Fibroblast of lung (primary cell): ENCODE data around the gene NCKAP5.

Experiments used
- EZH2 ChIP-seq: IDR thresholded peaks from 2 replicates; pipeline ENCODE4 v1.5.1; 2012; ENCODE audit warnings: low read length, control low read depth, mild to moderate bottlenecking; ENCODE audit errors: missing control alignments
- TF ChIP-seq, protein P1 (sequence below), 2 donors: IDR thresholded peaks in 1 of 2; conservative IDR thresholded peaks in 1 of 2; 1 replicate in 1 of 2; 2 replicates in 1 of 2; pipeline ENCODE4 v1.5.1; 2011 to 2012; ENCODE audit warnings: low read length in 2 of 2, control low read depth in 1 of 2, inconsistent platforms in 1 of 2, low read depth in 1 of 2, mild to moderate bottlenecking in 1 of 2

DNA sequence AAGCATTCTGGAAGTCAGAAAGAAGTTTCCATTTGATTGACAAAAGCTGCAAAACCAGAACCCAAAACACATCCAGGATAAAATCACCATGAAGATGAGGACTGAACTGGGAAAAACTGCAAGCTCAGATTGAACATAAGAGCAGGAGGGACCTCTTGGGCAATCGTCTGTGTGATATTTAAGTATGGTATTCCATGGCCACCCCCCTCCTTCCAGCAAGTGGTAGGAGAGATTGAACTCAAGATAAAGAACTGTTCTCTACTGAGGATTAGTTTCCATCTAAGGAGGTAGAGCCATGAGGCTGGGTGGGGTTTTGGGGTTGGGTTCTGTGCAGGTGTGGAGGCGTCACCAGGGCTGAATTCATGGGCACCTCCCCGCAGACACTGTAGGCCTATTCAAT lies 251.1 kb downstream of the NCKAP5 start:
- TF ChIP-seq, protein P1, sequence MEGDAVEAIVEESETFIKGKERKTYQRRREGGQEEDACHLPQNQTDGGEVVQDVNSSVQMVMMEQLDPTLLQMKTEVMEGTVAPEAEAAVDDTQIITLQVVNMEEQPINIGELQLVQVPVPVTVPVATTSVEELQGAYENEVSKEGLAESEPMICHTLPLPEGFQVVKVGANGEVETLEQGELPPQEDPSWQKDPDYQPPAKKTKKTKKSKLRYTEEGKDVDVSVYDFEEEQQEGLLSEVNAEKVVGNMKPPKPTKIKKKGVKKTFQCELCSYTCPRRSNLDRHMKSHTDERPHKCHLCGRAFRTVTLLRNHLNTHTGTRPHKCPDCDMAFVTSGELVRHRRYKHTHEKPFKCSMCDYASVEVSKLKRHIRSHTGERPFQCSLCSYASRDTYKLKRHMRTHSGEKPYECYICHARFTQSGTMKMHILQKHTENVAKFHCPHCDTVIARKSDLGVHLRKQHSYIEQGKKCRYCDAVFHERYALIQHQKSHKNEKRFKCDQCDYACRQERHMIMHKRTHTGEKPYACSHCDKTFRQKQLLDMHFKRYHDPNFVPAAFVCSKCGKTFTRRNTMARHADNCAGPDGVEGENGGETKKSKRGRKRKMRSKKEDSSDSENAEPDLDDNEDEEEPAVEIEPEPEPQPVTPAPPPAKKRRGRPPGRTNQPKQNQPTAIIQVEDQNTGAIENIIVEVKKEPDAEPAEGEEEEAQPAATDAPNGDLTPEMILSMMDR (conservative IDR thresholded peaks at IDR 0.05 in 1 of 2, IDR thresholded peaks at IDR 0.05 in 1 of 2; ENCODE audit: low read depth in 1 of 2, low read length in 2 of 2): no peak
- no peak for TF ChIP-seq EZH2
